ENCODE results near the gene SLFN14. TPM values are rescaled to one million over a fixed set of nuclear protein-coding genes. Genes with fewer than 3 reads are reported as not detected.
"Not testable (repeated sequence)": the region's sequence is repeated elsewhere in the genome, so short reads cannot be mapped to it uniquely, and the experiment has no call there.

The SLFN14 gene
- total RNA-seq, 2 donors from 2014 or later = not detected

GRCh38 chr17:35523296-35523695, 37.3 kb downstream of the SLFN14 start:
- no peak for DNase-seq
- Mint-ChIP-seq H3K4me1 (no peaks in the 10 kb centered on the region), H3K9me3 (peaks cover 2% of the 10 kb centered on the region), H3K27me3 (ENCODE audit: insufficient read depth) (peaks cover 32% of the 10 kb centered on the region), H3K27ac (no peak overlapping the region), H3K36me3 (ENCODE audit: low read depth) (no peaks in the 10 kb centered on the region), H3K4me3 (no peak overlapping the region)
- TF ChIP-seq, protein P1, sequence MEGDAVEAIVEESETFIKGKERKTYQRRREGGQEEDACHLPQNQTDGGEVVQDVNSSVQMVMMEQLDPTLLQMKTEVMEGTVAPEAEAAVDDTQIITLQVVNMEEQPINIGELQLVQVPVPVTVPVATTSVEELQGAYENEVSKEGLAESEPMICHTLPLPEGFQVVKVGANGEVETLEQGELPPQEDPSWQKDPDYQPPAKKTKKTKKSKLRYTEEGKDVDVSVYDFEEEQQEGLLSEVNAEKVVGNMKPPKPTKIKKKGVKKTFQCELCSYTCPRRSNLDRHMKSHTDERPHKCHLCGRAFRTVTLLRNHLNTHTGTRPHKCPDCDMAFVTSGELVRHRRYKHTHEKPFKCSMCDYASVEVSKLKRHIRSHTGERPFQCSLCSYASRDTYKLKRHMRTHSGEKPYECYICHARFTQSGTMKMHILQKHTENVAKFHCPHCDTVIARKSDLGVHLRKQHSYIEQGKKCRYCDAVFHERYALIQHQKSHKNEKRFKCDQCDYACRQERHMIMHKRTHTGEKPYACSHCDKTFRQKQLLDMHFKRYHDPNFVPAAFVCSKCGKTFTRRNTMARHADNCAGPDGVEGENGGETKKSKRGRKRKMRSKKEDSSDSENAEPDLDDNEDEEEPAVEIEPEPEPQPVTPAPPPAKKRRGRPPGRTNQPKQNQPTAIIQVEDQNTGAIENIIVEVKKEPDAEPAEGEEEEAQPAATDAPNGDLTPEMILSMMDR (conservative IDR thresholded peaks at IDR 0.05) = no peak
- H3K4me1 ChIP-seq (ENCODE audit: control insufficient read depth, insufficient read depth, low read length) = no peaks in the 10 kb centered on the region
- no peaks in the 10 kb centered on the region for H3K36me3 ChIP-seq (ENCODE audit: control insufficient read depth, insufficient read depth, low read length)
- H3K4me3 ChIP-seq (ENCODE audit: low read length) = no peak overlapping the region
- no peak overlapping the region for H3K27ac ChIP-seq (ENCODE audit: low read depth, low read length)
- H3K27me3 ChIP-seq (ENCODE audit: control insufficient read depth, insufficient read depth, low read length, poor library complexity, severe bottlenecking) = no peaks in the 10 kb centered on the region
- no peaks in the 10 kb centered on the region for H3K9me3 ChIP-seq (ENCODE audit: control insufficient read depth, low read length)
- H3K9ac ChIP-seq (ENCODE audit: extremely low read depth, low read length, poor library complexity, severe bottlenecking) = no peak overlapping the region
- 89 to 95% methylated on average over 3 to 4 of the region's 4 CpGs for WGBS, 2 experiments (ENCODE audit: insufficient coverage in 1 of 2, insufficient read length in 1 of 2)

DNA sequence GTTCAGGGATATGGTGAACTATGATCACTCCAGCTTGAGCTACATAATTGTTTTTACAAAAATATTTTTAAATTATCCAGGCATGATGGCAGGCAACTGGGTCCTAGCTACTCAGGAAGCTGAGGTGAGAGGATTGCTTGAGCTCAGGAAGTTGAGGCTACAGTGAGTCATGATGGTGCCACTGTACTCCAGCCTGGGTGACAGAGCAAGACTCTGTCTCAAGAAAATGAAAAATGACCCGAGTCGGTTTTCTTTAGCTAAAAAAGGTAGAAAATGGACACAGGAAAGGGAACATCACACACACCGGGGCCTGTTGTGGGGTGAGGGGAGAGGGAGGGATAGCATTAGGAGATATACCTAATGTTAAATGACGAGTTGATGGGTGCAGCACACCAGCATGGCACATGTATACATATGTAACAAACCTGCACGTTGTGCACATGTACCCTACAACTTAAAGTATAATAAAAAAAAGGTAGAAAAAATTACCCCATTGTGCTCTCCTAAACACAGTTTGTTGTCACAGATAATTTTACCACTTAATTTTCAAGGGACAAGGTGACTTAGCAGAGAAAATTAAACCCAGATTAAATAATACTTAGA, 38.9 kb downstream of the SLFN14 start:
- H3K27me3 Mint-ChIP-seq (ENCODE audit: insufficient read depth) = peaks cover 38% of the 10 kb centered on the region
- not testable (repeated sequence) for H3K4me3 ChIP-seq (ENCODE audit: low read length); H3K27ac Mint-ChIP-seq; H3K4me3 Mint-ChIP-seq; H3K9me3 ChIP-seq (ENCODE audit: control insufficient read depth, low read length); H3K4me1 ChIP-seq (ENCODE audit: control insufficient read depth, insufficient read depth, low read length); DNase-seq; H3K9ac ChIP-seq (ENCODE audit: extremely low read depth, low read length, poor library complexity, severe bottlenecking); H3K36me3 ChIP-seq (ENCODE audit: control insufficient read depth, insufficient read depth, low read length); H3K27me3 ChIP-seq (ENCODE audit: control insufficient read depth, insufficient read depth, low read length, poor library complexity, severe bottlenecking); H3K36me3 Mint-ChIP-seq (ENCODE audit: low read depth); H3K27ac ChIP-seq (ENCODE audit: low read depth, low read length); H3K4me1 Mint-ChIP-seq; H3K9me3 Mint-ChIP-seq
- 95 to 100% methylated on average over 3 to 4 of the region's 5 CpGs for WGBS, 2 experiments (ENCODE audit: insufficient coverage in 1 of 2, insufficient read length in 1 of 2)

GRCh38 chr17:35521150-35521549, 39.5 kb downstream of the SLFN14 start:
- Histone ChIP-seq H3K9ac (ENCODE audit: extremely low read depth, low read length, poor library complexity, severe bottlenecking) (no peak overlapping the region), H3K27me3 (ENCODE audit: control insufficient read depth, insufficient read depth, low read length, poor library complexity, severe bottlenecking) (no peaks in the 10 kb centered on the region), H3K4me1 (ENCODE audit: control insufficient read depth, insufficient read depth, low read length) (no peaks in the 10 kb centered on the region), H3K27ac (ENCODE audit: low read depth, low read length) (no peak overlapping the region), H3K4me3 (ENCODE audit: low read length) (no peak overlapping the region), H3K9me3 (ENCODE audit: control insufficient read depth, low read length) (no peaks in the 10 kb centered on the region), H3K36me3 (ENCODE audit: control insufficient read depth, insufficient read depth, low read length) (no peaks in the 10 kb centered on the region)
- H3K9me3 Mint-ChIP-seq = no peaks in the 10 kb centered on the region
- DNase-seq = no peak
- no peak overlapping the region for H3K4me3 Mint-ChIP-seq
- WGBS, 2 experiments (ENCODE audit: insufficient coverage in 1 of 2, insufficient read length in 1 of 2) = 97 to 100% methylated on average over 1 of the region's 1 CpG
- H3K36me3 Mint-ChIP-seq (ENCODE audit: low read depth) = no peaks in the 10 kb centered on the region
- peaks cover 31% of the 10 kb centered on the region for H3K27me3 Mint-ChIP-seq (ENCODE audit: insufficient read depth)
- H3K4me1 Mint-ChIP-seq = no peaks in the 10 kb centered on the region
- TF ChIP-seq, protein P1 (conservative IDR thresholded peaks at IDR 0.05) = no peak
- H3K27ac Mint-ChIP-seq = no peak overlapping the region

Measured in endodermal cell (in vitro differentiated cells).